HepG2 (cell line): ENCODE data around the gene POLE. TPM values are rescaled to one million over a fixed set of nuclear protein-coding genes. Genes with fewer than 3 reads are reported as not detected.

ENCODE experiments used
- CC2D1A ChIP-seq: sonication (generic); formaldehyde crosslinking; IDR thresholded peaks from 2 replicates; pipeline ENCODE4 v1.8.1; 2023; ENCODE audit warnings: mild to moderate bottlenecking, missing genetic modification reagents
- CREB1 ChIP-seq, 2 experiments: fragments of 450-650 bp in 1 of 2; IDR thresholded peaks; 2 replicates each; pipeline ENCODE4 v1.6.1; 2016 to 2017; ENCODE audit warnings: control low read depth in 1 of 2, mild to moderate bottlenecking in 1 of 2, missing compliant biosample characterization in 1 of 2, missing genetic modification characterization in 1 of 2
- DRAP1 ChIP-seq: IDR thresholded peaks from 2 replicates; pipeline ENCODE4 v1.6.1; 2016; ENCODE audit warnings: missing genetic modification reagents, missing compliant biosample characterization
- ELF1 ChIP-seq: sonication (generic); formaldehyde crosslinking; IDR thresholded peaks from 2 replicates; pipeline ENCODE4 v1.4.0; 2020; ENCODE audit warnings: missing genetic modification reagents
- ELF3 ChIP-seq: IDR thresholded peaks from 2 replicates; pipeline ENCODE4 v1.6.1; 2016; ENCODE audit warnings: missing genetic modification reagents, missing compliant biosample characterization
- GFI1 ChIP-seq: sonication (generic); formaldehyde crosslinking; IDR thresholded peaks from 2 replicates; pipeline ENCODE4 v1.5.0; 2020; ENCODE audit warnings: missing genetic modification reagents, mild to moderate bottlenecking, borderline replicate concordance
- GTF2F1 ChIP-seq: fragments of 150-350 bp; IDR thresholded peaks from 2 replicates; pipeline ENCODE4 v1.6.1; 2014; ENCODE audit warnings: low read length
- MED8 ChIP-seq: sonication (generic); formaldehyde crosslinking; IDR thresholded peaks from 2 replicates; pipeline ENCODE4 v1.8.1; 2023; ENCODE audit warnings: mild to moderate bottlenecking, missing genetic modification reagents; ENCODE audit not compliant: insufficient replicate concordance
- MNT ChIP-seq: fragments of 450-650 bp; IDR thresholded peaks from 2 replicates; pipeline ENCODE4 v1.6.1; 2016
- NFYB ChIP-seq: sonication (generic); formaldehyde crosslinking; IDR thresholded peaks from 2 replicates; pipeline ENCODE4 v1.4.0; 2020; ENCODE audit warnings: missing genetic modification reagents
- NFYC ChIP-seq: IDR thresholded peaks from 2 replicates; pipeline ENCODE4 v1.6.1; 2016; ENCODE audit warnings: missing genetic modification reagents, missing compliant biosample characterization
- PITX1 ChIP-seq: sonication (generic); formaldehyde crosslinking; IDR thresholded peaks from 2 replicates; pipeline ENCODE4 v1.5.1; 2020; ENCODE audit warnings: mild to moderate bottlenecking, missing genetic modification reagents
- PRDM4 ChIP-seq: sonication (generic); formaldehyde crosslinking; IDR thresholded peaks from 2 replicates; pipeline ENCODE4 v1.9.0; 2021; ENCODE audit warnings: missing genetic modification reagents, borderline replicate concordance
- REPIN1 ChIP-seq: sonication (generic); formaldehyde crosslinking; IDR thresholded peaks from 2 replicates; pipeline ENCODE4 v1.8.0; 2022; ENCODE audit warnings: missing genetic modification reagents, low read depth, mild to moderate bottlenecking, borderline replicate concordance
- RFX5 ChIP-seq: IDR thresholded peaks from 2 replicates; pipeline ENCODE4 v1.6.1; 2011; ENCODE audit warnings: low read depth, low read length, improper control_type of control experiment
- RFXAP ChIP-seq: sonication (generic); formaldehyde crosslinking; IDR thresholded peaks from 2 replicates; pipeline ENCODE4 v1.4.0; 2020; ENCODE audit warnings: missing genetic modification reagents, borderline replicate concordance
- SP1 ChIP-seq, 2 experiments: fragments of 450-650 bp in 1 of 2; sonication (generic) in 1 of 2; formaldehyde crosslinking in 1 of 2; IDR thresholded peaks; 2 replicates each; pipeline versions ENCODE4 v1.4.0 to v1.6.1; 2016 to 2020; ENCODE audit warnings: missing genetic modification reagents in 1 of 2
- SP2 ChIP-seq: sonication (generic); formaldehyde crosslinking; IDR thresholded peaks from 2 replicates; pipeline ENCODE4 v1.5.1; 2020; ENCODE audit warnings: mild to moderate bottlenecking, missing genetic modification reagents
- SP4 ChIP-seq: sonication (generic); formaldehyde crosslinking; IDR thresholded peaks from 2 replicates; pipeline ENCODE4 v1.8.1; 2023; ENCODE audit warnings: mild to moderate bottlenecking, missing genetic modification reagents
- STAG1 ChIP-seq: sonication (generic); formaldehyde crosslinking; IDR thresholded peaks from 2 replicates; pipeline ENCODE4 v1.4.0; 2020; ENCODE audit warnings: missing genetic modification reagents
- TFDP2 ChIP-seq: sonication (generic); formaldehyde crosslinking; IDR thresholded peaks from 2 replicates; pipeline ENCODE4 v1.4.0; 2020; ENCODE audit warnings: missing genetic modification reagents
- TSC22D2 ChIP-seq: sonication (generic); formaldehyde crosslinking; IDR thresholded peaks from 2 replicates; pipeline ENCODE4 v1.5.1; 2020; ENCODE audit warnings: missing genetic modification reagents, mild to moderate bottlenecking, borderline replicate concordance
- YEATS4 ChIP-seq: sonication (generic); formaldehyde crosslinking; IDR thresholded peaks from 2 replicates; pipeline ENCODE4 v1.4.0; 2020; ENCODE audit warnings: missing genetic modification reagents, borderline replicate concordance
- ZBTB1 ChIP-seq: sonication (generic); formaldehyde crosslinking; IDR thresholded peaks from 2 replicates; pipeline ENCODE4 v1.4.0; 2020; ENCODE audit warnings: missing genetic modification reagents, borderline replicate concordance
- ZNF605 ChIP-seq: sonication (generic); formaldehyde crosslinking; IDR thresholded peaks from 2 replicates; pipeline ENCODE4 v1.8.0; 2022; ENCODE audit warnings: mild to moderate bottlenecking, missing genetic modification reagents
- ZNF674 ChIP-seq: sonication (generic); formaldehyde crosslinking; IDR thresholded peaks from 2 replicates; pipeline ENCODE4 v1.5.0; 2020; ENCODE audit warnings: low read depth, mild to moderate bottlenecking, missing genetic modification reagents
- polyA plus RNA-seq, 8 experiments: library from polyadenylated mRNA; depleted of rRNA in 3 of 8; stranded (reverse) in 7 of 8; unstranded in 1 of 8; fragments of >200 nt; fragmentation: Illumina TruSeq in 4 of 8; extraction: Trizol in 4 of 8; gene quantifications; 2 replicates each; pipeline versions ENCODE4 v1.2.1 to v1.2.3, GENCODE V29; 2011 to 2016; ENCODE audit warnings: low read depth in 4 of 8, missing spikeins in 1 of 8, mixed read lengths in 1 of 8; ENCODE audit not compliant: insufficient read depth in 1 of 8
- total RNA-seq, 5 experiments: library from RNA; depleted of rRNA; stranded (reverse); fragments of >200 nt; fragmentation: Illumina TruSeq; extraction: Trizol; gene quantifications; 2 replicates each; pipeline ENCODE4 v1.2.3, GENCODE V29; 2016; ENCODE audit warnings: low read depth in 1 of 5

Gene POLE
- total and polyA plus RNA-seq, 2 of the 13 experiments (the other 11 are each of a cell fraction or from before 2014, with no cell fraction given): 25.3 to 52.2 TPM

- TF ChIP-seq RFX5 (0 out of 2 replicates have a peak, but pooled peaks have one; percentile 40), MNT (peak; percentile 30; the same call in 1 of the 2 replicates), ELF1 (peak; percentile 29; the same call in 1 of the 2 replicates), TSC22D2 (no peak), ZNF674 (CRISPR knock-in tag) (no peak), NFYB (peak; percentile 75), ZNF605 (0 out of 2 replicates have a peak, but pooled peaks have one; percentile 32), DRAP1 (CRISPR knock-in tag) (peak; percentile 71), SP2 (CRISPR knock-in tag) (peak; percentile 67), REPIN1 (CRISPR knock-in tag) (peak; percentile 19; the same call in 1 of the 2 replicates), GFI1 (CRISPR knock-in tag) (peak; percentile 71; the same call in 1 of the 2 replicates), ELF3 (CRISPR knock-in tag) (peak; percentile 64), YEATS4 (CRISPR knock-in tag) (no peak), PRDM4 (CRISPR knock-in tag) (no peak), ZBTB1 (CRISPR knock-in tag) (no peak), TFDP2 (CRISPR knock-in tag) (no peak), RFXAP (CRISPR knock-in tag) (peak; percentile 66; the same call in 1 of the 2 replicates), STAG1 (CRISPR knock-in tag) (no peak), PITX1 (CRISPR knock-in tag) (no peak), GTF2F1 (no peak), MED8 (CRISPR knock-in tag) (no peak), SP1 (IDR thresholded peaks at IDR 0.05) (no peak), SP1 (CRISPR knock-in tag; IDR thresholded peaks at IDR 0.05) (peak; percentile 94), CC2D1A (CRISPR knock-in tag) (no peak), SP4 (CRISPR knock-in tag) (peak; percentile 99), CREB1 (IDR thresholded peaks at IDR 0.05) (peak; percentile 60; the same call in 1 of the 2 replicates), CREB1 (CRISPR knock-in tag; IDR thresholded peaks at IDR 0.05) (no peak), NFYC (CRISPR knock-in tag) (peak; percentile 80)
These were observed 93.2 kb downstream of the POLE start (continued) for GRCh38 chr12:132593938-132594358.
